Adipose tissue (tissue), 3 donors: ENCODE data around the gene THRSP. TPM values are rescaled to one million over a fixed set of nuclear protein-coding genes. Genes with fewer than 3 reads are reported as not detected.

ENCODE experiments used
- H3K27ac ChIP-seq: one replicate; pipeline ENCODE4 v1.5.1; 2013; ENCODE audit warnings: low read depth, low read length
- WGBS, 3 donors: extraction: QIAGEN DNeasy Blood & Tissue Kit; methylation state at CpG; one replicate each; pipeline ENCODE4 v1.1.7; 2013; 5-methylcytosine and 5-hydroxymethylcytosine counted together
- polyA plus RNA-seq, 3 donors: library from polyadenylated mRNA; stranded (reverse); fragments of 200-250 nt; gene quantifications; one replicate each; pipeline ENCODE4 v1.2.3, GENCODE V29; 2013
- donor health status: healthy with polysubstance abuse.
- donor health status: Bipolar disorder and iron deficiency.
- donor health status: healthy.

THRSP gene
- polyA plus RNA-seq, 3 donors, result 87.4 to 228 (median 113) TPM

DNA sequence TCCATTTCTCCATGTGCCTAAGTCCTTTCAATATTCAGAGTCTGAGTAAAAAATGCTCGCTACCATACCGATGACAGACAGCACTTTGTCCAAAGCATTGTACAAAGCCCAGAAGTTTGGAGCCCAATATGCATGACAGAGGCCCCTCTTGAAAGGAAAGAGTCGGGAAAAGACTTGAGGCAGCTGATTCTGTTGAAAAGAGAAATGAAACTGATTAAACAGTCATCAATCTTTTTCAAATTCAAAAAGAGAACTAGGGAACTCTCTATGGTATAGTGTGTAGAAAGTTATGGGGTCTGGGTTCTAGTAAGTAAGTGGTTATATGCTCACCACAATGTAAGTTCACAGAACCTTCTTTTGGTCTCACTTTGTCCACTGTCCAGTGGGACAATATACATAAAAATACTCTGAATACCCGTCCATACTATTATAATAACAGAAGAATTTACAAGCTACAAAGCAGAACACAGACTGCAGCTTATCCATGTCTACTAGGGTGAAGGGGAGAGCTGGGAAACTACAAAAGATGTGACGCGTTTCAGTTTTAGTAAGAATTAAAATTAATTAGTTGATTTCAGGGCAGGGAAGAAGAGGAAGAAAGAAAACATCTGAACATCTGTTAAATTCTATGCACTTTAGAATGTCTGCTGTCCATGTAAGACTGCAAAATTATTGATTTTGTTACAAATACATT, 49.1 kb downstream of the THRSP start:
- WGBS, 3 donors, result 83 to 93% (median 92%) methylated on average over 6 of the region's 6 CpGs
- no peak overlapping the region for H3K27ac ChIP-seq

Other genes starting within 250 kb of the THRSP start
- gene RSF1, start 243.1 kb upstream of the THRSP start, polyA plus RNA-seq, result 10 to 100 TPM in 2 of 3 donors, 1 to 10 TPM in 1; 5.9 to 13.5 (median 10.5) TPM
- gene AAMDC, start 242.7 kb upstream of the THRSP start, polyA plus RNA-seq, result 100 to 1,000 TPM in 2 of 3 donors, 10 to 100 TPM in 1; 34.5 to 120 (median 103) TPM
- 10 to 100 TPM; 11.4 to 24.5 (median 13.2) TPM for gene INTS4, start 69.2 kb upstream of the THRSP start, polyA plus RNA-seq
- 10 to 100 TPM in 1 of 3 donors, 1 to 10 TPM in 2; 1.2 to 17.9 (median 3.4) TPM for gene KCTD14, start 40.6 kb upstream of the THRSP start, polyA plus RNA-seq
- gene NDUFC2, start 16.0 kb downstream of the THRSP start, polyA plus RNA-seq, result 100 to 1,000 TPM; 111 to 327 (median 210) TPM
- 10 to 100 TPM; 14.1 to 36.2 (median 32.3) TPM for gene ALG8, start 75.8 kb downstream of the THRSP start, polyA plus RNA-seq
- 1 to 10 TPM; 2.7 to 8.4 (median 7.6) TPM for gene KCTD21, start 124.8 kb downstream of the THRSP start, polyA plus RNA-seq
- 1 to 10 TPM; 3.3 to 6.6 (median 6.3) TPM for gene USP35, start 125.1 kb downstream of the THRSP start, polyA plus RNA-seq